ENCODE results near the gene BHLHE40.

DNA sequence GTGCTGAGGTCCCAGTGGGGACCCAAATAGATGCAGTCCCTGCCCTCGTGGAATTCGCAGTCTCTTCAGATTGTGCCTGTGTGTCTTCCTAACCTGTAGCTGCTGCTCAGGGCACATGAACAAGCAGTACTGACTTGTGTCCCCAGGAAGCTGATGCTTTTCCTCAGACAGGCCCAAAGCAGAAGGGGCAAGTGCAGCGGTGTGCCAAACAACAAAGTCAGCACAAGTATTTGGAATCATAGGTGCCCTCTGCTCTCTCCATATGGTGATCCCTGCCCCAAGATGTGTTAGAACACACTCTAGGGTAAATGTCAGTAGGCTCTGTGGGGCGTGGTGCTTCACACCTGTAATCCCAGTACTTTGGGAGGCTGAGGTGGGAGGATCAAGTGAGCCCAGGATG is 21.9 kb downstream of the BHLHE40 start:
- TF ChIP-seq CTCF (conservative IDR thresholded peaks at IDR 0.05; ENCODE audit: low read depth, low read length) (no peak), EZH2 (IDR thresholded peaks at IDR 0.05; ENCODE audit: borderline replicate concordance, low read depth, low read length, poor library complexity, severe bottlenecking) (no peak)
